ENCODE data around the gene ALDH1L1. TPM values are rescaled to one million over a fixed set of nuclear protein-coding genes. Genes with fewer than 3 reads are reported as not detected.

The ALDH1L1 gene
- polyA plus RNA-seq, 3 donors = not detected

GRCh38 chr3:126118591-126118990, 61.8 kb downstream of the ALDH1L1 start:
- no peak overlapping the region for H3K9ac ChIP-seq (ENCODE audit: insufficient read depth, low read length, poor library complexity, severe bottlenecking)
- no peaks in the 10 kb centered on the region for H3K79me2 ChIP-seq (ENCODE audit: insufficient read depth, low read length)
- Mint-ChIP-seq H3K4me1 (no peaks in the 10 kb centered on the region), H3K27ac (no peak overlapping the region), H3K36me3 (no peaks in the 10 kb centered on the region), H3K9me3 (no peaks in the 10 kb centered on the region), H3K4me3 (no peak overlapping the region), H3K27me3 (ENCODE audit: low read depth in 3 of 3) (peaks cover 7 to 13% (median 9%) of the 10 kb centered on the region in 3 donors)
- H4K20me1 ChIP-seq (ENCODE audit: insufficient read depth, low read length) = no peaks in the 10 kb centered on the region
- 94% methylated on average over 11 of the region's 11 CpGs for WGBS (ENCODE audit: insufficient coverage)
- no peaks in the 10 kb centered on the region for H3K27me3 ChIP-seq (ENCODE audit: control insufficient read depth in 2 of 2, insufficient read depth in 2 of 2, low read length in 2 of 2)
- H3K4me3 ChIP-seq (replicated peaks in 1 of 3; ENCODE audit: low read depth in 2 of 3, low read length in 3 of 3) = no peak overlapping the region
- TF ChIP-seq CTCF (IDR thresholded peaks at IDR 0.05) = no peak
- H3K4me2 ChIP-seq (replicated peaks; ENCODE audit: extremely low read depth, low read length, poor library complexity, severe bottlenecking) = no peak overlapping the region
- no peaks in the 10 kb centered on the region for H3K4me1 ChIP-seq (ENCODE audit: control insufficient read depth in 1 of 2, insufficient read depth in 2 of 2, low read length in 2 of 2)
- no peak overlapping the region for H2AFZ ChIP-seq (ENCODE audit: insufficient read depth, low read depth, low read length, poor library complexity, severe bottlenecking)
- DNase-seq = no peak
- H3K27ac ChIP-seq (ENCODE audit: low read depth in 1 of 2, low read length in 2 of 2) = no peak overlapping the region
- no peaks in the 10 kb centered on the region for H3K9me3 ChIP-seq (replicated peaks in 1 of 2; ENCODE audit: control insufficient read depth in 1 of 2, insufficient read depth in 1 of 2, low read length in 2 of 2)
- intact Hi-C loops (cut with micrococcal nuclease) = no loop called here
- H3K36me3 ChIP-seq (replicated peaks in 1 of 2; ENCODE audit: control insufficient read depth in 1 of 2, insufficient read depth in 2 of 2, low read length in 2 of 2) = no peaks in the 10 kb centered on the region

- intact Hi-C loops (cut with micrococcal nuclease) = no loop called here
- no peak for DNase-seq
These were observed 62.6 kb downstream of the ALDH1L1 start for GRCh38 chr3:126117786-126118185.

More at GRCh38 chr3:126117786-126118185, 62.6 kb downstream of the ALDH1L1 start:
- H4K20me1 ChIP-seq (ENCODE audit: insufficient read depth, low read length) = no peaks in the 10 kb centered on the region
- no peaks in the 10 kb centered on the region for H3K79me2 ChIP-seq (ENCODE audit: insufficient read depth, low read length)
- no peak overlapping the region for H3K9ac ChIP-seq (ENCODE audit: insufficient read depth, low read length, poor library complexity, severe bottlenecking)
- H3K4me1 Mint-ChIP-seq = no peaks in the 10 kb centered on the region
- H3K4me3 ChIP-seq (replicated peaks in 1 of 3; ENCODE audit: low read depth in 2 of 3, low read length in 3 of 3) = no peak overlapping the region
- peaks cover 3 to 12% (median 11%) of the 10 kb centered on the region in 3 donors for H3K27me3 Mint-ChIP-seq (ENCODE audit: low read depth in 3 of 3)
- no peak overlapping the region for H3K27ac Mint-ChIP-seq
- no peaks in the 10 kb centered on the region for H3K36me3 ChIP-seq (replicated peaks in 1 of 2; ENCODE audit: control insufficient read depth in 1 of 2, insufficient read depth in 2 of 2, low read length in 2 of 2)
- no peak overlapping the region for H3K4me3 Mint-ChIP-seq
- H2AFZ ChIP-seq (ENCODE audit: insufficient read depth, low read depth, low read length, poor library complexity, severe bottlenecking) = no peak overlapping the region
- H3K27me3 ChIP-seq (ENCODE audit: control insufficient read depth in 2 of 2, insufficient read depth in 2 of 2, low read length in 2 of 2) = no peaks in the 10 kb centered on the region
- no peaks in the 10 kb centered on the region for H3K9me3 ChIP-seq (replicated peaks in 1 of 2; ENCODE audit: control insufficient read depth in 1 of 2, insufficient read depth in 1 of 2, low read length in 2 of 2)
- no peak for TF ChIP-seq CTCF (IDR thresholded peaks at IDR 0.05)
- no peaks in the 10 kb centered on the region for H3K9me3 Mint-ChIP-seq
- H3K36me3 Mint-ChIP-seq = no peaks in the 10 kb centered on the region
- no peak overlapping the region for H3K27ac ChIP-seq (ENCODE audit: low read depth in 1 of 2, low read length in 2 of 2)
- 79% methylated on average over 6 of the region's 9 CpGs for WGBS (ENCODE audit: insufficient coverage)
- H3K4me2 ChIP-seq (replicated peaks; ENCODE audit: extremely low read depth, low read length, poor library complexity, severe bottlenecking) = no peak overlapping the region
- H3K4me1 ChIP-seq (ENCODE audit: control insufficient read depth in 1 of 2, insufficient read depth in 2 of 2, low read length in 2 of 2) = no peaks in the 10 kb centered on the region
